Gastroesophageal sphincter (tissue), 4 donors: ENCODE data around the gene AFG1L. TPM values are rescaled to one million over a fixed set of nuclear protein-coding genes. Genes with fewer than 3 reads are reported as not detected.
"Not testable (repeated sequence)": the region's sequence is repeated elsewhere in the genome, so short reads cannot be mapped to it uniquely, and the experiment has no call there.

Experiments
- ATAC-seq: fragments of 150-250 bp; one replicate; pipeline ENCODE4 v1.9.1; 2016; ENCODE audit warnings: mild to moderate bottlenecking, moderate library complexity
- H3K27ac ChIP-seq, 4 donors: fragments of 200-600 bp; sonication (generic) in 3 of 4; 1 replicate in 3 of 4; 2 replicates in 1 of 4; pipeline ENCODE4 v1.5.1; 2016 to 2019
- H3K27me3 ChIP-seq: fragments of 200-600 bp; sonication (generic); one replicate; pipeline ENCODE4 v1.5.1; 2019
- H3K36me3 ChIP-seq, 2 donors: fragments of 200-600 bp; sonication (generic); one replicate each; pipeline ENCODE4 v1.5.1; 2019; ENCODE audit warnings: control low read depth in 1 of 2
- H3K4me1 ChIP-seq, 3 donors: fragments of 200-600 bp; sonication (generic); 1 replicate in 2 of 3; 2 replicates in 1 of 3; pipeline ENCODE4 v1.5.1; 2016 to 2019; ENCODE audit warnings: control low read depth in 2 of 3
- H3K4me3 ChIP-seq, 2 donors: fragments of 200-600 bp; sonication (generic); one replicate each; pipeline ENCODE4 v1.5.1; 2019; ENCODE audit warnings: mild to moderate bottlenecking in 1 of 2, moderate library complexity in 1 of 2
- H3K9me3 ChIP-seq, 3 donors: fragments of 200-600 bp; sonication (generic); one replicate each; pipeline ENCODE4 v1.5.1; 2017 to 2019; ENCODE audit warnings: control low read depth in 2 of 3
- CTCF ChIP-seq, 4 experiments: fragments of 200-600 bp in 2 of 4; fragments of 450-650 bp in 2 of 4; sonication (generic) in 1 of 4; IDR thresholded peaks; one replicate each; pipeline ENCODE4 v1.5.1; 2017 to 2019; ENCODE audit warnings: antibody characterized with exemption in 4 of 4, mild to moderate bottlenecking in 2 of 4, moderate library complexity in 2 of 4
- EP300 ChIP-seq: sonication (generic); formaldehyde crosslinking; IDR thresholded peaks from one replicate; pipeline ENCODE4 v1.6.1; 2017; ENCODE audit warnings: antibody characterized with exemption, mild to moderate bottlenecking
- POLR2A ChIP-seq, 2 donors: fragments of 450-650 bp; IDR thresholded peaks; one replicate each; pipeline ENCODE4 v1.6.1; 2017; ENCODE audit warnings: antibody characterized with exemption in 2 of 2, mild to moderate bottlenecking in 2 of 2, moderate library complexity in 1 of 2
- POLR2AphosphoS5 ChIP-seq: sonication (generic); formaldehyde crosslinking; IDR thresholded peaks from one replicate; pipeline ENCODE4 v1.6.1; 2017; ENCODE audit warnings: antibody characterized with exemption
- WGBS, 2 donors: methylation state at CpG; one replicate each; pipeline ENCODE4 v1.1.5; 2018; ENCODE audit warnings: low coverage in 1 of 2; 5-methylcytosine and 5-hydroxymethylcytosine counted together
- total RNA-seq, 4 donors: library from RNA; depleted of rRNA; stranded (reverse); fragments of >200 nt; gene quantifications; one replicate each; pipeline ENCODE4 v1.1.0, GENCODE V29; 2016

Gene AFG1L
- total RNA-seq, 4 donors from 2014 or later: 1.6 to 7.6 (median 5.7) TPM

- Histone ChIP-seq H3K36me3 (no peaks in the 10 kb centered on the region), H3K27me3 (no peaks in the 10 kb centered on the region), H3K27ac (no peak overlapping the region), H3K4me3 (no peak overlapping the region), H3K4me1 (no peaks in the 10 kb centered on the region), H3K9me3 (no peaks in the 10 kb centered on the region)
- WGBS, 2 donors: 75 to 100% methylated on average over 1 to 3 of the region's 3 CpGs
- no peak for ATAC-seq
- TF ChIP-seq POLR2A (IDR thresholded peaks at IDR 0.05) (no peak), CTCF (IDR thresholded peaks at IDR 0.05) (no peak), POLR2AphosphoS5 (no peak), EP300 (no peak)
These were observed 7.5 kb upstream of the AFG1L start for GRCh38 chr6:108287373-108287772.

GRCh38 chr6:108288742-108289141, 6.1 kb upstream of the AFG1L start:
- Histone ChIP-seq H3K4me3 (no peak overlapping the region), H3K4me1 (no peaks in the 10 kb centered on the region), H3K27ac (no peak overlapping the region), H3K9me3 (no peaks in the 10 kb centered on the region), H3K36me3 (no peaks in the 10 kb centered on the region), H3K27me3 (no peaks in the 10 kb centered on the region)
- TF ChIP-seq EP300 (no peak), POLR2AphosphoS5 (no peak), POLR2A (IDR thresholded peaks at IDR 0.05) (no peak), CTCF (IDR thresholded peaks at IDR 0.05) (no peak)
- ATAC-seq: no peak

GRCh38 chr6:108291091-108291490, 3.8 kb upstream of the AFG1L start:
- no peak for TF ChIP-seq CTCF (IDR thresholded peaks at IDR 0.05)
- H3K4me3 ChIP-seq: no peak overlapping the region
- H3K27ac ChIP-seq: no peak overlapping the region
- peaks cover 0 to 11% (median 3%) of the 10 kb centered on the region in 3 donors for H3K4me1 ChIP-seq
- no peaks in the 10 kb centered on the region for H3K27me3 ChIP-seq
- 85 to 100% methylated on average over 2 to 4 of the region's 4 CpGs for WGBS, 2 donors
- no peaks in the 10 kb centered on the region for H3K9me3 ChIP-seq
- ATAC-seq: no peak
- H3K36me3 ChIP-seq: no peaks in the 10 kb centered on the region

GRCh38 chr6:108292561-108292960, 2.3 kb upstream of the AFG1L start:
- H3K27me3 ChIP-seq, H3K4me3 ChIP-seq, ATAC-seq, H3K27ac ChIP-seq, H3K9me3 ChIP-seq, H3K36me3 ChIP-seq: not testable (repeated sequence)
- H3K4me1 ChIP-seq: peaks cover 0 to 14% (median 3%) of the 10 kb centered on the region in 3 donors
- WGBS, 2 donors: 52 to 100% methylated on average over 1 to 3 of the region's 3 CpGs

GRCh38 chr6:108293527-108294296, 1.1 kb upstream of the AFG1L start:
- no peaks in the 10 kb centered on the region for H3K27me3 ChIP-seq
- H3K36me3 ChIP-seq: no peaks in the 10 kb centered on the region
- peak overlapping the region in 3 of 4 donors; percentile 89 to 93 (median 89) for H3K27ac ChIP-seq
- H3K4me1 ChIP-seq: peaks cover 0 to 14% (median 3%) of the 10 kb centered on the region in 3 donors
- H3K4me3 ChIP-seq: peak overlapping the region; percentile 68 to 77
- WGBS, 2 donors: 92 to 96% methylated on average over 12 to 15 of the region's 19 CpGs
- no peaks in the 10 kb centered on the region for H3K9me3 ChIP-seq
- TF ChIP-seq POLR2AphosphoS5 (no peak), EP300 (no peak), CTCF (IDR thresholded peaks at IDR 0.05) (no peak), POLR2A (IDR thresholded peaks at IDR 0.05) (no peak)
- ATAC-seq: no peak
